SK-N-SH (cell line): ENCODE measurements around the gene RAD51B.

Experiments
- CTCF ChIP-seq: fragments of 200-600 bp; sonication (generic); IDR thresholded peaks from 2 replicates; pipeline ENCODE4 v1.6.1; 2017; ENCODE audit warnings: antibody characterized with exemption, mild to moderate bottlenecking, moderate library complexity
- FOXJ3 ChIP-seq: sonication (generic); formaldehyde crosslinking; IDR thresholded peaks from 2 replicates; pipeline ENCODE4 v1.5.1; 2020; ENCODE audit warnings: mild to moderate bottlenecking, missing genetic modification reagents
- GATA2 ChIP-seq: sonication (generic); formaldehyde crosslinking; IDR thresholded peaks from 2 replicates; pipeline ENCODE4 v1.5.0; 2020; ENCODE audit warnings: mild to moderate bottlenecking, missing genetic modification reagents
- POLR2AphosphoS5 ChIP-seq: IDR thresholded peaks from 2 replicates; pipeline ENCODE4 v1.6.1; 2012; ENCODE audit warnings: low read depth, low read length
- RFX5 ChIP-seq: IDR thresholded peaks from 2 replicates; pipeline ENCODE4 v1.6.1; 2012; ENCODE audit warnings: mild to moderate bottlenecking, improper control_type of control experiment, low read length
- YY1 ChIP-seq: IDR thresholded peaks from 2 replicates; pipeline ENCODE4 v1.4.0; 2012; ENCODE audit warnings: low read depth, mild to moderate bottlenecking

GRCh38 chr14:68263563-68264259, 444.1 kb downstream of the RAD51B start:
- TF ChIP-seq YY1 = no peak
- no peak for TF ChIP-seq CTCF
- TF ChIP-seq GATA2 (CRISPR knock-in tag) = no peak
- no peak for TF ChIP-seq FOXJ3 (CRISPR knock-in tag)
- no peak for TF ChIP-seq POLR2AphosphoS5
- no peak for TF ChIP-seq RFX5
